Thymus (tissue), 11 donors: Measurements from ENCODE around the gene PLEKHH2. TPM values are rescaled to one million over a fixed set of nuclear protein-coding genes. Genes with fewer than 3 reads are reported as not detected.

ENCODE experiments used
- DNase-seq, 9 donors: peaks; one replicate each; pipeline ENCODE4 v3.0.0-alpha.2; 2013; ENCODE audit warnings: low spot score in 9 of 9, low read depth in 6 of 9, missing footprints in 1 of 9
- H3K27ac ChIP-seq, 2 donors: one replicate each; pipeline ENCODE4 v1.5.1; 2013; ENCODE audit warnings: control low read depth in 1 of 2, low read depth in 1 of 2, low read length in 1 of 2, mild to moderate bottlenecking in 1 of 2, moderate library complexity in 1 of 2
- H3K27me3 ChIP-seq, 2 donors: one replicate each; pipeline ENCODE4 v1.5.1; 2013; ENCODE audit warnings: low read length in 1 of 2; ENCODE audit not compliant: control insufficient read depth in 2 of 2, insufficient read depth in 1 of 2
- H3K36me3 ChIP-seq, 2 donors: one replicate each; pipeline ENCODE4 v1.5.1; 2013; ENCODE audit warnings: low read length in 1 of 2, mild to moderate bottlenecking in 1 of 2, moderate library complexity in 1 of 2; ENCODE audit not compliant: control insufficient read depth in 2 of 2, insufficient read depth in 2 of 2
- H3K4me1 ChIP-seq, 2 donors: one replicate each; pipeline ENCODE4 v1.5.1; 2013; ENCODE audit warnings: low read length in 2 of 2; ENCODE audit not compliant: control insufficient read depth in 2 of 2, insufficient read depth in 2 of 2
- H3K4me3 ChIP-seq, 2 donors: one replicate each; pipeline ENCODE4 v1.5.1; 2013; ENCODE audit warnings: low read length in 2 of 2, control low read depth in 1 of 2, mild to moderate bottlenecking in 1 of 2
- H3K9me3 ChIP-seq, 2 donors: one replicate each; pipeline ENCODE4 v1.5.1; 2013; ENCODE audit warnings: low read length in 1 of 2, mild to moderate bottlenecking in 1 of 2; ENCODE audit not compliant: control insufficient read depth in 2 of 2, insufficient read depth in 1 of 2
- WGBS: extraction: QIAGEN DNeasy Blood & Tissue Kit; methylation state at CpG from one replicate; pipeline ENCODE4 v1.1.7; 2013; 5-methylcytosine and 5-hydroxymethylcytosine counted together
- polyA plus RNA-seq: library from polyadenylated mRNA; stranded (reverse); fragments of 200-250 nt; gene quantifications from one replicate; pipeline ENCODE4 v1.2.3, GENCODE V29; 2013
- total RNA-seq: library from RNA; stranded (reverse); fragments of 120-200 nt; gene quantifications from one replicate; pipeline ENCODE4 v1.2.4, GENCODE V29; 2013
- donor health status: healthy.

PLEKHH2 gene
- total and polyA plus RNA-seq, 2 donors, result 0.66 to 1.1 TPM

DNA sequence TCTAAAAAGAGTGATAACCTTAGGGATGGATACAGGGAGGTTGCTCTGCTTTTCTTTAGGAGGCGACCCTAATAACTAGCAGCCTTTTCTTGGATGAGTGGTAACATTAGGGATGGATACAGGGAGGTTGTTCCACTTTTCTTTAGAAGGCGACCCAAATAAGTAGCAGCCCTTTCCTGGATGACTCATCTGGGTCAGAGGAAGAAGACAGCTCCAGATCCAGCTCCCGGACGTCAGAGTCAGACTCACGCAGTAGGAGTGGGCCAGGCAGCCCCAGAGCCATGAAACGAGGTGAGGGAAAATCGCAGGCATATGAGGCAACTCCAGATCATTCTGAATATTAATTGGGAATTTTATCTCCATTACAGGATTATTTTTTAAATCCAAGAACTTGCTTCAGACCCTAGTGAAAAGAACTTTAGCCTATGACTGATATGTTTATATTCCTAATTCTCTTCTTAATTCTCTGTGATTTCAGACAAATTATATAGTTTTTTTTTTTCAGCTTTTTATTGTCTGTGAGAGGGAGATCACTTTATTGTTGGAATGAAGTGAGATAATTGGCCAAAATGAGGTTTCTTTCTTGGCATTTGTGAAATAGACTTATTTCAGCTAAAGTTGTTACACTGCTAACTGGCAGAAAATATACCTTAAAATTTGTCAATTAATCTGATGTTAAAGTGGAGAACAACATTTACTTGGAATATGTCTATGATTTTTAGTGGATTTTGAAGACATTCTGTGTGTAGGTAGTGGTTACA lies 70.4 kb downstream of the PLEKHH2 start:
- Histone ChIP-seq H3K4me3 (no peak overlapping the region), H3K36me3 (no peaks in the 10 kb centered on the region), H3K9me3 (no peaks in the 10 kb centered on the region), H3K4me1 (no peaks in the 10 kb centered on the region), H3K27ac (no peak overlapping the region), H3K27me3 (peaks cover 0 to 6% of the 10 kb centered on the region in 2 donors)
- 85% methylated on average over 7 of the region's 7 CpGs for WGBS
- no peak for DNase-seq

DNA sequence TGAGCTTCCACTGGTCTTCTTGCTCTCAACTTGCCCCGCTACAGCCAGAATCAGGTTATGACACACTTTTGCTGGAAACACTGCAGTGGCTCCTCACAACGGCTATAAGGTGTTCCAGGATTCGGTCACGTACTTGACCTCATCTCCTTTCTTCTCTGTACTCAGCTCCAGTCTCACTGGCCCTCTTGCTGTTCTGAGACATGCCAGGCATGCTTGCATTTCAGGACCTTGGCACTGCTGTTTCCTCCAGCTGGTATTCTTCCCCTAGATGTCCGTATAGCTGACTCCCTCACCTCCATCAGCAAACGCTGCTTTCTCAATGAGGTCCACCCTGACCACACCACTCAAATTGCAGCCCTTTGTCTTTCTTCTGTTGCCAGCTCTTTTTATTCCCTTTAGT lies 71.1 kb downstream of the PLEKHH2 start:
- H3K9me3 ChIP-seq, result no peaks in the 10 kb centered on the region
- no peaks in the 10 kb centered on the region for H3K36me3 ChIP-seq
- DNase-seq, result no peak
- H3K4me3 ChIP-seq, result no peak overlapping the region
- H3K27me3 ChIP-seq, result peaks cover 0 to 6% of the 10 kb centered on the region in 2 donors
- WGBS, result 97% methylated on average over 6 of the region's 6 CpGs
- H3K4me1 ChIP-seq, result no peaks in the 10 kb centered on the region
- no peak overlapping the region for H3K27ac ChIP-seq

DNA sequence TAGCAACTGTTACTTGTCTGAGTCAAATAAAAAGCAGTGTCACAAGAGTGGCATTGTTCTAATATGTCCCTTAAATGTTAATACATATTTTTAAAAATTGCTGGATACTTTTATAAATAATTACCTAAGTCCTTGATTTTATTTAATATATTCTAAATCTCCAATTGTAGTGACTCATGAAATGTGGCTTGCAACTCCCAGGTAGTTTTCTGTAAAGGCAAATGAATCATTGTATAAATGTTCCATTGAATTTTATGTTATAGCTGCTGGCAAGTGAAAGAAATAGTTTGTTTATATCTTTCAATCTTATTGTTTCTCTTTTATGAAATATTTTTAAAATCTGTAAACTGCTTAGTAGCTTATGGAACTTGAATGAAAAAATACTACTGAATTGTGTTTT lies 71.8 kb downstream of the PLEKHH2 start:
- Histone ChIP-seq H3K4me3 (no peak overlapping the region), H3K27ac (no peak overlapping the region), H3K27me3 (peaks cover 0 to 6% of the 10 kb centered on the region in 2 donors)

DNA sequence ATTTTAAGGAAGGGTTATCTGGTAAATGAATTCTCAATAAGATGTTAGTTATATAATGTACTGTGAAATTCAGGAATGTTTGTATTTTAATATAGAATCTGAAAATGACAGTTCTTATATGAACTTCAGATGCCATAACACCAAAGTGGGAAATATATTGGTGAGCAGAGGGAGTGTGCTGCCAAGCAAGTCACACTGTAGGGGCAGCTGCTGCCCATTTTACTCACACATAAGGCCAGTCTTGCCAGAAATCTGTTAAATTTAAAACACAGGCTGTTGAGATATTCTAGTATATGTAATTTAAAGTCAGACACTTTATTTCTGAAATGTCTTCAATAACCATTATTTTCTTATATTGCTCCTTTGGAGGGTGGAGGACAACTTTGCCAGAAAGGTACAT lies 73.8 kb downstream of the PLEKHH2 start:
- Histone ChIP-seq H3K36me3 (no peaks in the 10 kb centered on the region), H3K4me3 (no peak overlapping the region), H3K27ac (no peak overlapping the region), H3K4me1 (no peaks in the 10 kb centered on the region), H3K27me3 (peaks cover 0 to 6% of the 10 kb centered on the region in 2 donors), H3K9me3 (no peaks in the 10 kb centered on the region)
- DNase-seq, result no peak

More for the DNA sequence above, 71.8 kb downstream of the PLEKHH2 start:
- Histone ChIP-seq H3K36me3 (no peaks in the 10 kb centered on the region), H3K9me3 (no peaks in the 10 kb centered on the region), H3K4me1 (no peaks in the 10 kb centered on the region)
- no peak for DNase-seq

DNA sequence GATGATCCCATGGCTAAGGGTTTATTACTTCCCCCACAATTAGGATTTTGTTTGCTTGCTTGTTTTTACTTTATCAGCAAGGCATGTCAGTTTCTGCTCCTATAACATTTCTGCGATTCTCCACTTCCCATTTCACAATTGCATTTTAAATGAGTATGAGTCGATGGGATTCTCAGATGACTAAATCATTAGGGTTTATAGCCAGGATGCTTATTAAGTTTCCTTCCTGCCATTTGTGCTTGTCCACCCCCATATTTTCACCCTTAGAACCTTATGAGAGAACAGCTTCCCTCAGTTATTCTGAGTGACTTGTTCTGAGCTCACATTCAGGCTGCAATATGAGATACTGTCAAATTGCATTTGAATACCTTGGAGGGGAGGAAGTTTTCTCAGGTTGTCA lies 77.1 kb downstream of the PLEKHH2 start:
- 44% methylated on average over 2 of the region's 2 CpGs for WGBS

DNA sequence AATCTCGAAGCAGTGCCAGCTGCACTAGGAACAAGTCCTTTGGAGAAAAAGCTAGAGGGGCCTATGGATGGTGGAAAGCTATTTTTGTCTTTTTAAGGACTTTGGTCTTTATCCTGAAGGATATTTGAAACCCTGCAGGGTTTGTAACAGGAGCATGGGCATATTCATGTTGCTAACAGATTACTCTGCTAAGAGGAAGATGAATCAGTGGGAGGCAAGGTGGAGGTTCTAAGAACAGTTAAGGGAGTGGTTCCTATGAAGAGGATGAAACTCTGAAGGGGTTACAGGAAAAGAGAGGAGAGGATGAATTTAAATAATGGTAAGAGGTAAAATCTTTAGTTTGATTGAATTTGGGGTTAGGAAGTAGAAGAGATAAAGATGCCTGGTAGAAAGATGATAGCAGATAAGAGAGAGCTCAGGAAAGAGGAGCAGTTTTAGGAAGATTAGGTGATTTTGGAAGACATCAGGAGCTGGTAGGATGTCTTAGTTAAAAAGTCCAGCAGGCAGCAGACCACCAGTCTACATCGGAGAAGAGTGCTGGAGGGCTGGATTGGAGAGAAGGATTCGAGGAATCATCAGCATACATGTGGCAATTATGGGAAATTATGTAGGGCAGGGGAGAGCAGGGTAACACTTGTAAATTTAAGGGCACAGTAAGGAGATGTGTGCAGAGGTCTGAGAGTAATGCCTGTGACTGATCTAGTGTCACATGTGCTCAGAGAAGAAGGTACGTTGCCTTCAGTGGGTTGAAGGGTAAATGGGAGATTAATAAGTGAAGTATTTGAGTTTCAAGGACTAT lies 78.4 kb downstream of the PLEKHH2 start:
- H3K27me3 ChIP-seq, result peaks cover 0 to 2% of the 10 kb centered on the region in 2 donors
- no peak overlapping the region for H3K27ac ChIP-seq
- H3K4me1 ChIP-seq, result no peaks in the 10 kb centered on the region
- H3K36me3 ChIP-seq, result no peaks in the 10 kb centered on the region
- WGBS, result 93% methylated on average over 4 of the region's 4 CpGs
- no peaks in the 10 kb centered on the region for H3K9me3 ChIP-seq
- DNase-seq, result no peak
- no peak overlapping the region for H3K4me3 ChIP-seq

More for the DNA sequence above, 77.1 kb downstream of the PLEKHH2 start:
- H3K36me3 ChIP-seq, result no peaks in the 10 kb centered on the region
- no peak for DNase-seq
- H3K27me3 ChIP-seq, result peaks cover 0 to 2% of the 10 kb centered on the region in 2 donors
- no peaks in the 10 kb centered on the region for H3K9me3 ChIP-seq
- H3K4me1 ChIP-seq, result no peaks in the 10 kb centered on the region
- H3K4me3 ChIP-seq, result no peak overlapping the region
- no peak overlapping the region for H3K27ac ChIP-seq

DNA sequence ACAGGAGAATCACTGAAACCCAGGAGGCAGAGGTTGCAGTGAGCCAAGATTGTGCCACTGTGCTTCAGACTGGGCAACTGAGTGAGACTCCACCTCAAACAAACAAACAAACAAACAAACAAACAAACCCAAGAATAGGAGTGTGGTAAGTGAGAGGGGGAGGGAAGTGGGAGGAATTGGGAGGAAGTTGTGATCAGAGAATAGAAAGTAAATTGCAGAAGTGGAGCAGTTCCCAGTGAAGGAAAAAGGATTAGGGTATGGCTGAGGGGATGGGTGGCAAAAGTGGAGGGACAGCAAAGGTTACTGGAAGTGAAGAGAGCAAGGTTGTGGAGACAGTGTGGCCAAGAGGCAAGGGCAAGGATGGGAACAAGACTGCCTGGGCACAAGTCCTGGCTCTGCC lies 80.3 kb downstream of the PLEKHH2 start:
- Histone ChIP-seq H3K4me1 (no peaks in the 10 kb centered on the region), H3K4me3 (no peak overlapping the region), H3K27ac (no peak overlapping the region), H3K27me3 (no peaks in the 10 kb centered on the region), H3K36me3 (no peaks in the 10 kb centered on the region), H3K9me3 (no peaks in the 10 kb centered on the region)
- DNase-seq, result no peak

DNA sequence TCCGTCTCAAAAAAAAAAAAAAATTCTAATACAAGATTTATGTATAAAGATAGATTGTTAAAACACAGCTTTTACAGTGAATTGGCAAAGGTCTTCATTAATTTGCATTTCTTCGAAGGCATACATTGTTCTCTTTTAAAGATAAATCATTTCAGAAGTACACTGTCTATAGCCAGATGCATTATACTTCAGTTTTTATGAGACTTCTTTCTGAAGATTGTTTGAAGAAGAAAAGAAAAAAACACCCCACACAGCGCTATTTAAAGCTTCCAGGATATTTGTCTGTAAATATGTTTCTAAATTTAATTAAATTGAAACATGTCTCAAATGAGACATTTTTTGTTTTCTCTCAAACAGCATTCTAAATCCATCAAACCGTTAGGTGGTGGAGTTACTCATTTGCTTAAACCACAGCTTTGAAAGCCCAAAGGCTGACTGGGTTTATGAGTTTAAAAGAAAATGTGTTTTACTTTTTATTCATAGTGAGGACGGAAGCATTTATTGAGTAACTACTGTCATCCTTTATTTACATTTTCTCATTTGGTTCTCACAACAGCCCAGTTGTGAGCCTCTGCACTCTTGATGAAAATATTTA lies 81.6 kb downstream of the PLEKHH2 start:
- 91% methylated on average over 5 of the region's 5 CpGs for WGBS
- Histone ChIP-seq H3K4me1 (no peaks in the 10 kb centered on the region), H3K36me3 (no peaks in the 10 kb centered on the region), H3K4me3 (no peak overlapping the region), H3K27me3 (no peaks in the 10 kb centered on the region), H3K9me3 (no peaks in the 10 kb centered on the region), H3K27ac (no peak overlapping the region)
- no peak for DNase-seq
